Thymus (tissue), 2 donors: ENCODE measurements around the gene PDPR. TPM values are rescaled to one million over a fixed set of nuclear protein-coding genes. Genes with fewer than 3 reads are reported as not detected.

Experiments used
- polyA plus RNA-seq: library from polyadenylated mRNA; stranded (reverse); fragments of 200-250 nt; gene quantifications from one replicate; pipeline ENCODE4 v1.2.3, GENCODE V29; 2013
- total RNA-seq: library from RNA; stranded (reverse); fragments of 120-200 nt; gene quantifications from one replicate; pipeline ENCODE4 v1.2.4, GENCODE V29; 2013
- donor health status: healthy.

PDPR gene
- total and polyA plus RNA-seq, 2 donors = 8.4 to 10.1 TPM

Other genes with a start within 250 kb of the PDPR start
- 0.19 TPM for gene CLEC18A, start 163.0 kb upstream of the PDPR start, total RNA-seq
- gene CLEC18A, start 163.0 kb upstream of the PDPR start, polyA plus RNA-seq = 1.9 TPM
- gene CLEC18C, start 59.5 kb downstream of the PDPR start, total RNA-seq = 0.05 TPM
- 0.37 TPM for gene CLEC18C, start 59.5 kb downstream of the PDPR start, polyA plus RNA-seq
- 15.4 TPM for gene EXOSC6, start 137.6 kb downstream of the PDPR start, total RNA-seq
- 22.8 TPM for gene EXOSC6, start 137.6 kb downstream of the PDPR start, polyA plus RNA-seq
- 52.7 TPM for gene AARS1, start 175.2 kb downstream of the PDPR start, total RNA-seq
- gene AARS1, start 175.2 kb downstream of the PDPR start, polyA plus RNA-seq = 27.0 TPM
- gene DDX19B, start 184.9 kb downstream of the PDPR start, total RNA-seq = 24.9 TPM
- 24.3 TPM for gene DDX19B, start 184.9 kb downstream of the PDPR start, polyA plus RNA-seq
- 32.2 TPM for gene DDX19A, start 232.6 kb downstream of the PDPR start, total RNA-seq
- 24.1 TPM for gene DDX19A, start 232.6 kb downstream of the PDPR start, polyA plus RNA-seq